HG02970 (cell line): ENCODE measurements around the gene SMIM20.

Experiments
- ATAC-seq: cut with Tn5 transposase; IDR thresholded peaks from one replicate; pipeline ENCODE4 v1.9.1; 2021; ENCODE audit warnings: mild to moderate bottlenecking, moderate library complexity, moderate number of reproducible peaks; ENCODE audit not compliant: unreplicated experiment, low FRiP score

Gene SMIM20

DNA sequence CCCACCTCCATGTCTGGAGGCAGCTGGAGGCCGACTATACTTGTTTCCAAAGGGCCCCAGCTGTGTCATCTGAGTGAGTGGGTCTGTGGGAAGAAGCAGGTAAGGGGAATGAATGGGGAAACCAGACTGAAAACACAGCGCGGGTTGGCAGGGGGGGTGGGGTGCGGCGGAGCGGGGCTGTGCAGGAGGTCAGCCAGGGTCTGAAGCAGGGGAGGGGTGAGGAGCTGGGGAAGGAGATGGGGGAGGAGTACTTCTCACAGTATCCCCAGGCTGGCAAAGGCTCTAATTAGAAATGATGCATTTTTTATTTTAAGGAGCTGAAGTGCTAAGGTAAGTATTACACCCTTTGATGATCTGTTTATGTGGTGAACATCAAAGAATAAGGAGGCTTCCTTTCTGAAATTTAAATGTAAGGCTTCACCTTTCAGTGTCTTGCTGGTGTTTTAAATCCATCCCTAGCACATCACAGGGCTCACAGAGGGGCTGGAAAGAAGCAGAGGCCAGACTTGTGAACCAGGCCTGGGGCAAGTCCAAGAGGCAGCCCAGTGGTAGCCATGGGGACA lies 37.5 kb downstream of the SMIM20 start:
- no peak for ATAC-seq

- ATAC-seq = no peak
Observed at GRCh38 chr4:25953740-25954139, 39.7 kb downstream of the SMIM20 start.

DNA sequence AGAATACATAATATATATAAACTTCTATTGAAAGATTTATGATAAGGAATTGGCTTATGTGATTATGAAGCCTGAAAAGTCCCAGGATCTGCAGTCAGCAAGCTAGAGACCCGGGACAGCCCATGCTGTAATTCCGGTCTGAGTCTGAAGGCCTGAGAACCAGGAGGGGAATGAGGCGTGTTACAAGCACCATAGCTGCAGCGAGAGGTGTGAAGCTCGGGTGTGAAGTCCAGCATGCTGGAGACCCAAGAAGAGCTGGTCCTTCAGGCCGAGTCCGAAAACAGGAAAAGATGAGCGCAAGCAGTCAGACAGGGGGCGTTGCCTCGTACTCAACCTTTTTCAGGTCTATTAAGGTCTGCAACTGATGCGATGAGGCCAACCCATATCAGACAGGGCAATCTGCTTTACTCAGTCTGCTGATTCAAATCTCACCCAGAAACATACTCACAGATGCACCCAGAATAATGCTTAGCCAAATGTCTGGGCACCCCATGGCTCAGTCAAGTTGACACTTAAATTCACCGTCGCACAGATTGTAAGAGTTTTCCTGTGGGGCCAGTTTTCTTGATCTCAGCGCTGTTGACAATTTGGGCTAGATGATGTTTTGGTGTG lies 40.4 kb downstream of the SMIM20 start:
- ATAC-seq = no peak

DNA sequence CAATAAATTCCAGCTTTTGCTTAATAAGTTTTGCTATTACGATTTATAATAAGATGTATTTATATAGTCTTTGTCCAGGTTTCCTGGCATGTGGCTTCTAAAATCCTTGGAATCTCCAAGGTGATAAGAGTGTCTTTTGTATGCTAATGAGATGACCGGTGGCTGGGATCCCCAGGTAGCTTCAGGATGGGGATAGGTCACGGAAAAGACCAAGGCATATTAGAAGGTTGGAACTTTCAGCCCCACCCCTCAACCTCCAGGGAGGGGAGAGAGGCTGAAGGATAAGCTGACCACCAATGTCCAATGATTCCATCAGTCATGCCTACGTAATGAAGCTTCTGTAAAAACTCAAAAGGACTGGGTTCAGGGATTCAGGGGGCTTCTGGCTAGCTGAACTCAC lies 41.7 kb downstream of the SMIM20 start:
- ATAC-seq = no peak

DNA sequence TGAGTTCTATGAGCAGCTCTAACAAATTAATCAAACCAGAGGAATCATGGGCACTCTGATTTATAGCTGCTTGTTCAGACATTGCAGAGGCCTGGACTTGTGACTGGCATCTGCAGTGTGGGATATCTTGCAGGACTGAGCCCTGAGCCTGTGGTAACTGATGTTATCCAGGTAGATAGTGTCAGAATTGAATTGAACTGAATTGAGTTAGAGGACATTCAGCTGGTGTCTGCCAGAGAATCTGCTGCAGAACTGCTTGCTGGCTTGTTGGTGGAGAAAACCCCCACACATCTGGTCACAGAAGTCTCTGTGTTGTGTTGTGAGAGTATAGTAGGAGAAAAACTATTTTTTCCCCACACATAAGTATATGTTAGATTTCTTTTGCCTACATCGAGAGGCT lies 42.2 kb downstream of the SMIM20 start:
- ATAC-seq = no peak

DNA sequence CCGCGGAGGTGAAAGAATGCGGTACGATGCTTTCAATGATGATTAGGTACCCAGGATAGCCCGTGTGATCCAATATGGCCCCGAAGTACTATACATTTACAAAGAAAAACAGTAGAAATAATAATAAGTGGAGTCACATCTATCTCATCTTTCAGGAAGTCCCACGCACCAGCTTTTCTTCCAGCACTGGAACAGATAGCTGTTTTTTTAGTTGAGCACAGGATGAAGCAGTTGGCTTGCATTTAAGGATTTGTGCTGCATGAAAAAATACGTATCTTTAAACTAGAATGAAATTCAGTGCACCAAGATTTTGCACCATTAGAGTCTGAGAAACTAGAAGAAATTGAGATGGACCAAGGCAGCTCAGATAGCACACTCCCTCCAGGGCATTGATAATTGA lies 44.1 kb downstream of the SMIM20 start:
- no peak for ATAC-seq

GRCh38 chr4:25962393-25962792 lies 48.4 kb downstream of the SMIM20 start:
- ATAC-seq = no peak

GRCh38 chr4:25965629-25966028 lies 51.6 kb downstream of the SMIM20 start:
- ATAC-seq = no peak

DNA sequence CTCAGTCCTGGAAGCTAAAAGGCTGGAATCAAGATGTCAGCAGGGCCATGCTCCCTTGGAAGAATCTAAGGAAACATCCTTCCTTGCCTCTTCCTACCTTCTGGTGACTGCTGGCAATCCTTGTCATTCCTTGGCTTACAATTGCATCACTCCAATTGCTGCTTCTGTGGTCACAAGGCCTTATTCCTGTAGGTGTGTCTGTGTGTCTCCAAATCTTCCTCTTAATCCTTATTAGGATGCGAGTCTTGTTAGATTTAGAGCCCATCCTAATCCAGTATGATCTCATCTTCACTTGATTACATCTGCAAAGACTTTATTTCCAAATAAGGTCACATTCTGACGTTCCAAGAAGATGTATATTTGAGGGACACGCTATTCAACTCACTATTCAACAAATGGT lies 52.2 kb downstream of the SMIM20 start:
- no peak for ATAC-seq

GRCh38 chr4:25969374-25970155 lies 55.5 kb downstream of the SMIM20 start:
- ATAC-seq = no peak

GRCh38 chr4:25970226-25970675 lies 56.2 kb downstream of the SMIM20 start:
- ATAC-seq = no peak

DNA sequence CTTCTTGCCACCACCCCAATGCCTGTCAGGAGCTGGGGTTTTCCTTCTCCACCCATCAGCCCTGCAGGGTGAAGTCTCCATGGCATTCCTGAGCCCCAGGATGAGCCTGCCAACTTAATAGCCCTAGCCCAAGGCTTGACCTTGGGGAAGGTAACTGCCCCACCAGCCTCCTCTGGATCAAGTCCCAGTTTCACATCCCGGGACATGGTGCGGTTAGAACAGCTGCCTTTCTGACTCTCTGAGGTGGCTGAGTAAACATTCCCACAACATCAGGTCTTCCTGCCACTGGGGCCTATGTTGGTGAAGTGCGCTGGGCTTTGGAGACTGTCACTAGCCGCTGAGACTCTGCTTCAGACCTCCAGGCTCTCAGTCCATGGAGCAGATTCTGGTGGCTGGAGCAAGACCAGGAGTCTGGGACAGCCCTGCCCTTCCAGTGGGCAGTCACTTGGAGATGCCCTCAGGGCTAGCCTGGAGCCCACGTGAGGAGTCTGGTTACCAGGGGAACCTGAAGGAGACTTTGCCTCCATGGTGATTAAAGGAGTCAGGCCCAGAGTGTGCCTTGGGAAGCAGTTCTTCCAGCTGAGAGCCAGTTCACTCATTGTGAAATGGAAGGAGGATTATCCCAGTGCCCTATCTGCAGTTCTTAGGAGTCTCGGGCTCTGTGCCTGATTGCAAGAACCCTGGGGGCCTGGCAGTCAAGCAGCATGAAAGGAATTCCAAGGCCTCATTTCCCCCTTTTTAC lies 56.8 kb downstream of the SMIM20 start:
- no peak for ATAC-seq

- ATAC-seq = no peak
Observed at GRCh38 chr4:25972366-25972765, 58.3 kb downstream of the SMIM20 start.

GRCh38 chr4:25972984-25973745 lies 59.1 kb downstream of the SMIM20 start:
- ATAC-seq = no peak

DNA sequence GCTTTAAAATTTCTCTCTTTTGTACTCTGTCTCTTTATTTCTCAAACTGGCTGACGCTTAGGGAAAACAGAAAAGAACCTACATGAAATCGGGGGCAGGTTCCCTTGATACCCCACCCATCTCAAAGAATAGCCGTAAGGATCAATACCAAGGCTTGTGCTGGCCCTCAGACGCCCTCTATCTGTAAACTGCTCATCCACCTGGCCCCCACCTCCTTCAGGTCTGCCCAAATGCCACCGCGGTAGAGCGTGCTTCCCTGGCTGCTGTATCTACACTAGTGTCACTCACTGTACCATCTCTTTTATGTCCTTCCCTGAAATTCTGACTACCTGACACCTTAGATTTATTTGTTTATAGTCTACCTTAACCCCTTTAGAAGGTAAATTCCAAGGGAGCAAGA lies 62.8 kb downstream of the SMIM20 start:
- no peak for ATAC-seq

DNA sequence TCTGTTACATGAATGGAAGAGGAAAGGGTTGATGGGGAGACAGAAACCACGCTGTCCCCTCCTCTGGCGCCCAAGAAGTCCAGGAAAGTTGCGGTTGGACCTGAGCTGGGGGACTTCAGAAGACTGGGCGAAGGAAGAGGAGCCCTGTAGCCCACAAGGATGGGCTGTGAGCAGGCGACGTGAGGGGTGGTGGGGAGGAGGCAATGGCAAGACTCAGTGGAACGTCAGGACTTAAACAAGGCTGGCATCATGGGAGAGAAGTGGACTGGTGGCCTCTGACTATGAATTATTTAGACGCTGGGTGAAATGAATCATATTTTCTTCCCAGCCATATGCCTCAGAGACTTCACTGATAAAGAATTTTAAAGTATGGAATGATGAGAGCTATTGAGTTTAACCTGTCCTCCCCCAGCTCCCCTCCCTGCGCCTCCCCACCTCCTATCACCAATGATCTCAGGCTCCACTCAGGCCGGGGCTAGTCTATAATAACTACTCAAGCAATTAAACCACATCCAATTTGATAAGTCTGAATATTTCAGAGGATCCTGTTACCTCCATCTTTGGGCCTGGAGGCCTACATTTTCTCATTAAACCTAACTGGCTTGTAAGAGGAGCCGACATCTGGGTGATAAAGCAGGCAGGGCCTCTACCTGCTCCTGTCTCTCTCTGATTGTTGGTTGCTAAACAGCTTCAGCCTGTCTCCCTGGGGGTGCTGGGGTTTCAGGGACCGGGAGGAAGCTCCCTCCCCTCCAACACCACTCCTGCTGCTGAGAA lies 63.6 kb downstream of the SMIM20 start:
- no peak for ATAC-seq

DNA sequence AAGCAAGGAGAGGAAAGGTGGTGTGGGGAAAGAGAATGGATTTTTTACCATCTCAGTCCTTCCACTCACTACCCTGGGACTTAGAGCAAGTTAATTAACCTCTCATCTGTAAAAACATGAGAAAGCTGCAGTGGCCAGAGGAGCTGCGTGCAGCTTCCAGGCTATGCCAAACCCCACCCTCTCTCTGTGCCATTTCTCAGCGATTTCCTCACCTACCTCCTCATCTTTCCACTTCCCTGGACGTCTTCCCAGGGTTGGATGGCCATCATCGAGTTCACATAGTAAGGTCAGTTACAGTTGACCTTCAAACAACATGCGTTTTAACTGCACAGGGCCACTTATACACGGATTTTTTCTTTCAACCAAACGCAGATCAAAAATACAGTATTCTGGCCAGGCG lies 64.3 kb downstream of the SMIM20 start:
- ATAC-seq = no peak
